HG03064 (cell line): Measurements from ENCODE around the gene BPTF.
"Not testable (repeated sequence)": the region's sequence is repeated elsewhere in the genome, so short reads cannot be mapped to it uniquely, and the experiment has no call there.

Source experiments
- ATAC-seq: cut with Tn5 transposase; IDR thresholded peaks from one replicate; pipeline ENCODE4 v1.9.1; 2021; ENCODE audit warnings: low read depth; ENCODE audit not compliant: unreplicated experiment

BPTF gene, protein sequence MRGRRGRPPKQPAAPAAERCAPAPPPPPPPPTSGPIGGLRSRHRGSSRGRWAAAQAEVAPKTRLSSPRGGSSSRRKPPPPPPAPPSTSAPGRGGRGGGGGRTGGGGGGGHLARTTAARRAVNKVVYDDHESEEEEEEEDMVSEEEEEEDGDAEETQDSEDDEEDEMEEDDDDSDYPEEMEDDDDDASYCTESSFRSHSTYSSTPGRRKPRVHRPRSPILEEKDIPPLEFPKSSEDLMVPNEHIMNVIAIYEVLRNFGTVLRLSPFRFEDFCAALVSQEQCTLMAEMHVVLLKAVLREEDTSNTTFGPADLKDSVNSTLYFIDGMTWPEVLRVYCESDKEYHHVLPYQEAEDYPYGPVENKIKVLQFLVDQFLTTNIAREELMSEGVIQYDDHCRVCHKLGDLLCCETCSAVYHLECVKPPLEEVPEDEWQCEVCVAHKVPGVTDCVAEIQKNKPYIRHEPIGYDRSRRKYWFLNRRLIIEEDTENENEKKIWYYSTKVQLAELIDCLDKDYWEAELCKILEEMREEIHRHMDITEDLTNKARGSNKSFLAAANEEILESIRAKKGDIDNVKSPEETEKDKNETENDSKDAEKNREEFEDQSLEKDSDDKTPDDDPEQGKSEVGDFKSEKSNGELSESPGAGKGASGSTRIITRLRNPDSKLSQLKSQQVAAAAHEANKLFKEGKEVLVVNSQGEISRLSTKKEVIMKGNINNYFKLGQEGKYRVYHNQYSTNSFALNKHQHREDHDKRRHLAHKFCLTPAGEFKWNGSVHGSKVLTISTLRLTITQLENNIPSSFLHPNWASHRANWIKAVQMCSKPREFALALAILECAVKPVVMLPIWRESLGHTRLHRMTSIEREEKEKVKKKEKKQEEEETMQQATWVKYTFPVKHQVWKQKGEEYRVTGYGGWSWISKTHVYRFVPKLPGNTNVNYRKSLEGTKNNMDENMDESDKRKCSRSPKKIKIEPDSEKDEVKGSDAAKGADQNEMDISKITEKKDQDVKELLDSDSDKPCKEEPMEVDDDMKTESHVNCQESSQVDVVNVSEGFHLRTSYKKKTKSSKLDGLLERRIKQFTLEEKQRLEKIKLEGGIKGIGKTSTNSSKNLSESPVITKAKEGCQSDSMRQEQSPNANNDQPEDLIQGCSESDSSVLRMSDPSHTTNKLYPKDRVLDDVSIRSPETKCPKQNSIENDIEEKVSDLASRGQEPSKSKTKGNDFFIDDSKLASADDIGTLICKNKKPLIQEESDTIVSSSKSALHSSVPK (N-terminal part only)

DNA sequence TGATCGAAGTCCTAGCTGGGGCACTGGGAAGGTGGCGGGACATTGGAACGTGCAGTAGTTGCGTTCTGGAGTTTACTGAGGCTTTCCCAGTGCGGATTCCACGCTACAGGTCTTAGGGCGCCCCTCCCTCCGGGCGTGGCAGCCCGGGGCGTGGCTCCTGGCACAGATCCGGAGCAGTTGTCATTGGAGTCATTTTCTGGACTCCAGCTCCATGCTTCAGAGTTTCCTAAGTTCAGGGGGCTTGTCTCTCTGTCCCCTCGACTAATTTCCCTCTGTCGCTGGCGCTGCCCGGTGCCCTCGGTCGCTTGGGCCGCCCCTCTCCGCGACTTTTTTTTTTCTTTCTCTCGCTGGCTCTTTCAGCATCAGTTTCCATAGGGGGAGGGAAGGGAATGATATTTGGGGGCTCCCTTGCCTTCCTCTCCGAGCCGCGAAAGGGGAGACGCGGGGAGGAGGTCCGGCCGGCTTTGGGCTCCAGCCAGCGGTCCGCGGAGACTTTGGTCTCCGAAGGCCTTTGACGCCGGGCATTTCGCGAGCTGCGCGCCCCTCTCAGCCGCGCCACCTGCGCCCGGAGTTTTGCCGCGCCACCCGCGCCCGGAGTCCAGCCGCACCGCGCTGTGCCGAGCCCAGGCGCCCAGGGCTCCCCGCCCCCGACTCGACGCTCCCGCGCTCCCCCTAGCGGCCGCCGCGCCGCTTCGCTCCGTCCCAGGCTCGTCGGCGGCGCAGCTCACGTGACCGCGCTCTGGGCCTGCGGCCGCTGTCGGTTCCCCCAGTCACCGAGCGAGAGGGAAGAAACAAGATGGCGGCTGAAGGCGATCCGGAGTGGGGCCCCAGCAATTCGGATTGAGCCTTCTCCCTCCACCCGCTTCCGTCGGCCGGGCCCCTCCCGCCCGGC lies at the start of gene BPTF:
Gene BPTF (plus strand): TSS at position 769 of the 892 bp plus-strand sequence. CDS start 222 bp downstream, outside the sequence.
- peak; percentile 74 for ATAC-seq

DNA sequence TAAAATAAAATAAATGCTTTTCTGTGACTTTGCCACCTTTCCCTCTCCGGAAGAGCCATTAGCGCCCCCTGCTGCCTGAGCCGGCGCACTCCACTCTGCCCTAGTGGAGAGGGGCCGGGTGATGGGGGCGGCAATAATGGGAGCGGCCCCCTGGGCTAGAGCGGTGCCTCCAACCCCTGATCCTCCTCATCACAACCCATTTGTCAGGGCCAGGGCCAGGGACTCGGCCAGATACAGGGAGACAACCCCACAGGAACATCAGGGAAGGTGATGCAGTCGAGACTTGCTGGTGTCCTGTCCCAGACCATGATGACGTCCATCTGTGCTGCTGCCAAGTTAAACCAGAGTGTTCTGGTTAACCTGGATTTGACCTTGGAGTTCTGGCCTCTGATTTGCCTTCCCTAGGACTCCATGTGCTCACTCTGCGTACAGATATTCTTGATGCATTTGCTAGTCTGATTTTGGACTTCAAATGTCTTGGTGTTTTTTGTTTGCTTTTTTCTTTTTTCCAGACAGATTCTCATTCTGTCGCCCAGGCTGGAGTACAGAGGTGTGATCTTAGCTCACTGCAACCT lies 46.1 kb upstream of the BPTF start:
- ATAC-seq = no peak

DNA sequence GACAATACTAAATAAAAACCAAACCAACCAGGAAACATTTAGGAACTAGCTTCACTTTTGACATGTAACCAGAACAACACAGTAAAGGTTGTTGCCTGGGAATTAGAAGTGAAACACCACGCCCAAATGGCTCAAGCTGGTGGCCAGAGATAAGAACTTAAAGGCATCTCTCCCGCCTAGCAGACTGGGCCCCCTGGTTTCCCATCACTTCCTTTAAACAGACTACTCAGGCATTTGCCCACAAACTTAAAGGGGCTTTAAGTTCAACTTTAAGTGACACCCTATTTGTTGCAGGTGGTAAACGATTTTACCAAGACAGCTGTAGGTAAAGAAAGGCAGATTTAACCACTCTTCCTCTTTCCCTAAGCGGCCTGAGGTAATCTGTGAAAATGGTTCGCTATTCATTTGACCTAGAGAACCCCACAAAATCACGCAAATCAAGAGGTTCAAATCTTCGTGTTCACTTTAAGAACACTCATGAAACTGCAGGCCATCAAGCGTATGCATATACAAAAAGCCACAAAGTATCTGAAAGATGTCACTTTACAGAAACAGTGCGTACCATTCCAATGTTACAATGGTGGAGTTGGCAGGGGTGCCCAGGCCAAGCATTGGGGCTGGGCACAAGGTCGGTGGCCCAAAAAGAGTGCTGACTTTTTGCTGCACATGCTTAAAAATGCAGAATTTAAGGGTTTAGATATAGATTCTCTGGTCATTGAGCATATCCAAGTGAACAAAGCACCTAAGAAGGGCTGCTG lies 40.8 kb upstream of the BPTF start:
- ATAC-seq = no peak

DNA sequence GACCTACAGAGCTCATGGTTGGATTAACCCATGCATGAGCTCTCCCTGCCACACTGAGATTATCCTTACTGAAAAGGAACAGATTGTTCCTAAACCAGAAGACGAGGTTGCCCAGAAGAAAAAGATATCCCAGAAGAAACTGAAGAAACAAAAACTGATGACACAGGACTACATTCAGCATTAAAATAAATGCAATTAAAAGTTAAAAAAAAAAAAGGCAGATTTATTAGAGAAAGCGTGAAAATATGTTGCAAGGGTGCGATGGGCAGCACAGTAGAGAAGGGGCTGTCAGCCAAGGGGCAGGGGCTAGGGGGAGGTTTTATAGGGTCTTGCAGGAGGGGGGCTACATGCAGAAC lies 40.2 kb upstream of the BPTF start:
- no peak for ATAC-seq

DNA sequence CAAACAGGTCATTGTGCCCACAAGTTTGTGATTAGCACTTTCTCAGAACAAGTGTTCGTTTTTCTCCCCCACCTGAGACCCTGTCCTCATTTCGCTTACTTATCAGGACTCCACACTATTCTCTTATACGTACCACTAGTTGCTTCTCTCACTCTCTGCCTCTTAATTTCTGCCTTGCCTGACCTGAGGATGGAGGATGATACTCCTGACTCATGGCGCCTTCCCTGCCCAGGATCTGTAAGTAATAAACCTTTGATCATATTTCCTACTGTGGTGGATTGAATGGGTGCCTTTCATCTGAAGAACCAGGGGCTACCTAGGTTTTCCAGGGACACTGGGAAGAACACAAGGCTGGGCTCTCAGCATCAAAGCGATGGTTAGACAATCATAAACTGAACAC lies 39.8 kb upstream of the BPTF start:
- ATAC-seq = no peak

DNA sequence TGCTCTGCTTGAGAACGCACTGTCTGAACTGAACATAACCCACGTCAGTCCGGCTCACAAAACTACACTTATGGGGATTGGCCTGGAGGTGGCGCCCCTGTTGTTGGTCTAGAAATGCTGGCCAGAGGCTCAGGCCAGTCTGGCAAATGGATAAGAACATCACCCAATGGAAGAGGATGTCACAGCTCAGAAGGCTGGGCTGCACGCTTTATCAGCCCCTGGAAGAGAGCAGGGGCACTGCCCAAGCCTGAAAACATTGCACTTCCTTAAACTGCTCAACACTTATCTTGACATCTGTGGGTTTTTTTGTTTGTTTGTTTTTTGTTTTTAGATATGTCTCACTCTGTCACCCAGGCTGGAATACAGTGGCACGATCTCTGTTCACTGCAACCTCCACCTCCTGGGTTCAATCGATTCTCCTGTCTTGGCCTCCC lies 24.8 kb upstream of the BPTF start:
- peak; percentile 82 for ATAC-seq

DNA sequence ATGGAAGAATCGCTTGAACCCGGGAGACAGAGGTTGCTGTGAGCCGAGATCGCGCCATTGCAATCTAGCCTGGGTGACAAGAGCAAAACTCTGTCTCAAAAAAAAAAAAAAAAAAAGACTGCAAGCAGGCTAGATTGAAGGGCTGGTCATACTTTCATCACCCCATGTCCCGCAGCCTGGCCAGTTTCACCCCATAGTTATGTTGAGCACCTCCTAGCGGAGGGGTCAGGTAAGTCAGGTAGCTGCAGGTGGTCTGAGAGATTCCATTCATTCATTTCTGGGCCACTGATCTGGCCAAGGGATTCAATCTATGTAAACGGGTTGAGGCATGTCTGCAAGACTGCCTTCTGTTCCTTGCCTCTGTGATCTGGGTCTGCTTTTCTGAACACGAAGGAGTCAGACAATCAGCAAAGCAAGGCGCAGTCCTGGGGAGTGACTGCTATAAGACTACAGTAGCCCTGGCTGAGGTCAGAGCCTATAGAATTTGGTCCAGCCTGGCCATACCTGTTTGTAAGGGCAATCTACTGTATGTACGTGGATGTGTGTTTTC lies 23.6 kb upstream of the BPTF start:
- no peak for ATAC-seq

DNA sequence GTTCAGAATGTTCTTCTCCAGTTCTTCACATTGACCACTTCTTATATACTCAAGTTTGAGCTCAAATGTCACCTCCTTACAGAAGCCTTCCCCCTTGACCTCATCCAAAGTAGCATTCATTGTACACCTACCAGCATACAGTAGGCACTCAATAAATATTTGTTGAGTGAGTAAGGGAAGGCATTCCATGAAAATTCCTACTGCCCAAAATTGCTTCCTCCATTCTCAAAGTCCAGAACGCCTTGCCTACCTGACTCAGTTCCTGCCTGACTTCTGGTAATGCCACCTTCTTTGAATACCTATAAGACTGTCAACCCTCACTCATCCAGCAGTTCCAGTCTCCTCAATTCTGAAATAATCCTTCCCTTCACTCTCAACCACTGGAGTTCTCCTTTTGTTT lies 14.8 kb upstream of the BPTF start:
- no peak for ATAC-seq

DNA sequence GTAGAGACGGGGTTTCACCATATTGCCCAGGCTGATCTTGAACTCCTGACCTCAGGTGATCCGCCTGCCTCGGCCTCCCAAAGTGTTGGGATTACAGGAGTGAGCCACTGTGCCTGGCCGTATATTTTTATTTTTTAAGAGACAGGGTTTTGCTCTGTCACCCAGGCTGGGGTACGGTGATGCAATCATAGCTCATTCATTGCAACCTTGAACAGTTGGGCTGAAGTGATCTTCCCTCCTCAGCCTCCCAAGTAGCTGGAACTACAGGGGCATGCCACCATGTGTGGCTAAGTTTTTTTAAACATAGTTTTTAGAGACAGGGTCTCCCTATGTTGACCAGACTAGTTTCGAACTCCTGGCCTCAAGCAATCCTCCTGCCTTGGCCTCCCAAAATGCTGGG lies 12.9 kb upstream of the BPTF start:
- not testable (repeated sequence) for ATAC-seq

DNA sequence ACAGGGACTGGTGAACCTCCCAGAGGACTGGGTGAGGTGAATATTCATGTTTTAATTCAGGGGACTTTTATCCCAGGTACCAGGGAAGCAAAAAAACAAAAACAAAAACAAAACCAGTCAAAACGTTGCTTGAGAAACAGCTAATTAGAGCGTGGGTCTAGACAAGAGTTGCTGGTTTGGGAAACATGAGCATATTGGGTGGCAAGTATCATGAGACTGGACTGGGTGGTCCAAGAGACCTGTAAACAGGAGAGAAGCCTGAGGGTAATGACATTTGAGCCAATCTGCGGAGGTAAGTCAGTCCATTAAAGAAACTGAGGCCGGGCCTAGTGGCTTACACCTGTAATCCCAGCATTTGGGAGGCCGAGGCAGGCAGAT lies 11.5 kb upstream of the BPTF start:
- ATAC-seq = no peak

DNA sequence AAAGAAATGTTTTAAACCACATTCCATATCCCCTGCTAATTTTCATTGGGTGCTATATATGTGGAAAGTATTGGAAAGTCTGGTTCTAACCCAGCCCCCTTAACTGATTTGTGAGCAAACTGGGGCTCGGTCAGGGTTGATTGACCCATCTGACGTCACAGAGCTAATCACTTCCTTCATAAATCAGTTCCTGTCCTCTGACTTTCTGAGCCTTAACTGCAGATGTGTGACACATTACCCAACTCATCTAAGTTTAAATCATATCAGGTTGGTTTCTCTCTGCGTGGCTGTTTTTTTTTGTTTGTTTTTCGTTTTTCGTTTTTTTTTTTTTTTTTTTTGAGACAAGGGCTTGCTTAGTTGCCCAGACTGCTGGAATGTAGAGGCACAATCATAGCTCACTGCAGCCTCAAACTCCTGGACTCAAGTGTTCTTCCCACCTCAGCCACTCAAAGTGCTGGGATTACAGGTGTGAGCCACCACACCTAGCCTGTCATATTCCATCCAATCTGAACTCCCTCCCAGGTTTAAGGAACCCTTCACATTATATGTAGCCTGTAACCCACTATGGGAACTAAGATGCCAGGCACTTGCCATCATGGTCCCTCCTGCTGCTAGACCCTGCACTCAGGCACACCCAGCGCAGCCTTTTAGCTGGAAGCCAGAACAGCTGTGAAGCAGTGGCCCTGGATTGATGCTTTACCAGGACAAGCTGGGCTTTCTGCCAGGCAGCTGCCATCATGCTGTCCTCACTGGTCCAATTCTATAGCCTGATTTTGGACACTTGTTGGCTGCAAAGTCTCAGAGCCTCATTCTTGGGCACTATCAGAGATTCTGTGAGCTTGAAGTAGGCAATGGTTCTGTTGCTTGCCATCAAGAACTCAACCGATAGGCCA lies 6.9 kb upstream of the BPTF start:
- peak; percentile 55 for ATAC-seq

DNA sequence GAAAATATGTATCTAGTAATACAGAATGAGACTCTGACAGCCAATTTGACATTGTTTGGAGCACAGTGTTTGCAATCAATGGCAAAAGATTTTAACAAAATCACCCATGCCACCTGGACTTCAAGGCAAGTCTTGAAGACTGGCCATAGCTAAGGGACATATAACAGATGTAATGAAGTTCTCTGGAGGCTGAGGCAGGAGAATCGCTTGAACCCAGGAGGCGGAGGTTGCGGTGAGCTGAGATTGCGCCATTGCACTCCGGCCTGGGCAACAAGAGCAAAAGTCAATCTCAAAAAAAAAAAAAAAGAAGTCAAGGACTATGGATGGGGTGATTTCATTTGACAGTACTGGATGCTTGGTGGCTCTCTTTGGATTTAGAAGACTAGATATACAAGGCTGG lies 5.6 kb upstream of the BPTF start:
- ATAC-seq = no peak

DNA sequence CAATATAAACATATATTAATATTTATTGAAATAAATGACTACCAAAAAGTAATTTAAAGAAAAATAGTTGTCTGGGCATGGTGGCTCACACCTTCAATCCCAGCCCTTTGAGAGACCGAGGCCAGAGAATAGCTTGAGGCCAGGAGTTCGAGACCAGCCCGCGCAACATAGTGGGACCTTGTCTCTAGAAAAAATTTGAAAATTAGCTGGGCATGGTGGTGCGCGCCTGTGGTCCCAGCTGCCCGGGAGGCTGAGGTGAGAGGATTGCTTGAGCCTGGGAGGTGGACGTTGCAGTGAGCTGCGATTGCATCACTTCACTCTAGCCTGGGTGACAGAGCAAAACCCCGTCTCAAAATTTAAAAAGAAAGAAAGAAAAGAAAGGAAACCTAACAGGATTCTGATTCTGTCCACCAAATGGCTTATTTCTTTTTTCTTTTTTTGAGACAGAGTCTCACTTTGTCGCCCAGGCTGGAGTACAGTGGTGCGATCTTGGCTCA lies 3.4 kb upstream of the BPTF start:
- ATAC-seq = no peak

DNA sequence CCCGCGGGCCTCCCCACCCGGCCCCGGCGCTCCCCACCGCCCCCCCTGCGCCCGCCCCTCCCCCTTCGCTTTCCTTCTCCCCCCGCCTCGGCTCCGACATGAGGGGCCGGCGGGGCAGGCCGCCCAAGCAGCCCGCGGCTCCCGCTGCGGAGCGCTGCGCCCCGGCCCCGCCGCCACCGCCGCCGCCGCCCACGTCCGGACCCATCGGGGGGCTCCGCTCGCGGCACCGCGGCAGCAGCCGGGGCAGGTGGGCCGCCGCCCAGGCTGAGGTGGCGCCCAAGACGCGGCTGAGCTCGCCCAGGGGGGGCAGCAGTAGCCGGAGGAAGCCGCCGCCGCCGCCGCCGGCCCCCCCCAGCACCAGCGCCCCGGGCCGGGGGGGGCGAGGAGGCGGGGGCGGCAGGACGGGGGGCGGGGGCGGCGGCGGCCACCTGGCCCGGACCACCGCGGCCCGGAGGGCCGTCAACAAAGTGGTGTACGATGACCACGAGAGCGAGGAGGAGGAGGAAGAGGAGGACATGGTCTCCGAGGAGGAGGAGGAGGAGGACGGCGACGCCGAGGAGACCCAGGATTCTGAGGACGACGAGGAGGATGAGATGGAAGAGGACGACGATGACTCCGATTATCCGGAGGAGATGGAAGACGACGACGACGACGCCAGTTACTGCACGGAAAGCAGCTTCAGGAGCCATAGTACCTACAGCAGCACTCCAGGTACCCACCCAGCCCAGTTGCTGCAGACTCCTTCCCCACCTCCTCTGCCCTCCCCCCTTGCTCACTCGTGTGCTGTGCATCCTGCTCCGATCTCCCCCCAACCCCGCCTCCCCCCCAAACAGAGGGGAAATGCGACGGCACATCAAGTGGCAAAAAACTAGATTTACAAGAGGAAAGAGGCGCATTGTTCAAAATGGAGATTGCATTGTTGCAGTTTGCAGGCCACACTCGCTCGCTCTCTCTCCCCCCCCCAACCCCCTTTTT lies 611 bp downstream of the BPTF start:
- peak; percentile 39 for ATAC-seq

DNA sequence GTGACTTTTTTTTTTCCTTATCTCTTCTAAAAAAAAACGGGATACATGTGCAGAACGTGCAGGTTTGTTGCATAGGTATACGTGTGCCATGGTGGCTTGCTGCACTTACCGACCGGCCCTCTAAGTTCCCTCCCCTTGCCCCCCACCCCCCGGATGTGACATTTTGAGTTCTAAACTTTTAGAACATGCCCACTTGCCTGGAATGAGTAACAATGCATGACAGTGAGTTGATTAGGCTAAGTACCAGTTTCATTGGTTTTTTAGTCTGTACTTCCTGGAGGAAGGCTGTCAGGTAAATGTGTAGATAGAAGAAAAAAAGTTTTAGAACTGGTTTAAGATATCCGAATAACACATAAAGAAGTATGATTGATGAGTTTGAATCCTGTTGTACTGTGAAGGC lies 4.0 kb downstream of the BPTF start:
- no peak for ATAC-seq

DNA sequence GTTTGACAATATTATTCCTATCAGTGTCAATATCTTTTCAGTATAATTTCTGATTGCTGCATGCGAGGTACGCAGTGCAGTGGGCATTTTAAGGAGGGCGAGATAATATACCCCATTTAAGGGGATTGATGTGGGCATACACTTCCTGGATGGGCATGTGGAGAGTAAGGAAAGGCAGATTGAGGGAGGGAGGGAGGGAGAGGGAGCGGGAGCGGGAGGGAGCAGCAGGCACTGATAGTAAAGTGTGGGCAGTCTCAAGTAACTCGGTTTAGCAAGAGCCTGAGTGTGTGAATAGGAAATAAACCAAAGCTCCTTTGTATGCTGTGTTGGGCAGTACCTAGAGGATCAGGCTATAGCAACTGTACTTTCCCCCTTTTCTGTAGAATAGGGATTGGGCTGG lies 5.1 kb downstream of the BPTF start:
- ATAC-seq = no peak
